Measurements from ENCODE around the gene AGAP1. TPM values are rescaled to one million over a fixed set of nuclear protein-coding genes. Genes with fewer than 3 reads are reported as not detected.

AGAP1 gene
- total RNA-seq, 1 donor from 2014 or later = 43.8 TPM

DNA sequence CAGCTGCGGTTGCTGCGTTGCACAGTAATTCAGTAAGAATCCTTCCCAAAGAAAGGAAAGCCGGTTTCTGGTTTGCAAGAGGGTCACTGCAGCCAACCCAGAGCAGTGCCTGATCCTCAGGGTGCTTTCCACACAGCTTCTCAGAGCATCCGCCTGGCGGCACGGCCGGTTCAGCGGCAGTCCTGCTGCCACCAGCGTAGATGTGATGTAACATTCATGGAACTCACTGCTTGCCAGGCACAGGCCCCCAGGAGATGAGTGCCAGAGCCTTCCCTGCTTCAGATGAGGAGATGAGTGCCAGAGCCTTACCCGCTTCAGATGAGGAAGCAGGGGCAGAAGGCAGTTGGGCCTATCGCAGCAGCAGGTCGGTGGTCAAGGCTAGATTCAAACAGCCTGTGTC, 444.1 kb downstream of the AGAP1 start:
- H3K4me3 Mint-ChIP-seq (ENCODE audit: unreplicated experiment) = no peak overlapping the region
- no peak for DNase-seq (ENCODE audit: extremely low spot score, unreplicated experiment)
- peaks cover 25% of the 10 kb centered on the region for H3K36me3 Mint-ChIP-seq (ENCODE audit: unreplicated experiment)
- peaks cover 57% of the 10 kb centered on the region for H3K4me1 Mint-ChIP-seq (ENCODE audit: unreplicated experiment)
- TF ChIP-seq, protein P1, sequence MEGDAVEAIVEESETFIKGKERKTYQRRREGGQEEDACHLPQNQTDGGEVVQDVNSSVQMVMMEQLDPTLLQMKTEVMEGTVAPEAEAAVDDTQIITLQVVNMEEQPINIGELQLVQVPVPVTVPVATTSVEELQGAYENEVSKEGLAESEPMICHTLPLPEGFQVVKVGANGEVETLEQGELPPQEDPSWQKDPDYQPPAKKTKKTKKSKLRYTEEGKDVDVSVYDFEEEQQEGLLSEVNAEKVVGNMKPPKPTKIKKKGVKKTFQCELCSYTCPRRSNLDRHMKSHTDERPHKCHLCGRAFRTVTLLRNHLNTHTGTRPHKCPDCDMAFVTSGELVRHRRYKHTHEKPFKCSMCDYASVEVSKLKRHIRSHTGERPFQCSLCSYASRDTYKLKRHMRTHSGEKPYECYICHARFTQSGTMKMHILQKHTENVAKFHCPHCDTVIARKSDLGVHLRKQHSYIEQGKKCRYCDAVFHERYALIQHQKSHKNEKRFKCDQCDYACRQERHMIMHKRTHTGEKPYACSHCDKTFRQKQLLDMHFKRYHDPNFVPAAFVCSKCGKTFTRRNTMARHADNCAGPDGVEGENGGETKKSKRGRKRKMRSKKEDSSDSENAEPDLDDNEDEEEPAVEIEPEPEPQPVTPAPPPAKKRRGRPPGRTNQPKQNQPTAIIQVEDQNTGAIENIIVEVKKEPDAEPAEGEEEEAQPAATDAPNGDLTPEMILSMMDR (IDR thresholded peaks at IDR 0.05) = no peak
- no peak overlapping the region for H3K27ac Mint-ChIP-seq (ENCODE audit: unreplicated experiment)
- H3K27me3 Mint-ChIP-seq (ENCODE audit: unreplicated experiment) = no peaks in the 10 kb centered on the region
- peaks cover 8% of the 10 kb centered on the region for H3K9me3 Mint-ChIP-seq (ENCODE audit: unreplicated experiment)

DNA sequence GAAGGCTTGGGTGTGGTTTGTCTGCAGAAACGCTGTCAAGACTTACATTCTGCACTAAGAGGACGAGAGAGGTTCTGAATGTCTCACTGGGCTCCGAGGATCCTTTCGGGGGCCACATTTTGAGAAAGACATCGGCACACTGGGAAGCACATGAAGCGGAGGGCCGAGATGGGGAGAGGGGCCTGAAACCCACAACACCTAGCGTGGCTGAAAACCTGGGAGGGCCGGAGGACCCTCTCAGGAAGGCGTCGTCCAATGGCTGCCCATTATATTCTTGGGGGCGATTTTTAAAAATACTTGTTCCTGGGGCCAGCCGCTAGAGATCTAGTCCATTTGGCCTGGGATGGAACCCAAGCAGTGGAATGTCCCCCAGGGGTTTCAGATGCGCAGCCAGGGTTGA, 444.8 kb downstream of the AGAP1 start:
- TF ChIP-seq, protein P1 (IDR thresholded peaks at IDR 0.05) = no peak
- Mint-ChIP-seq H3K4me3 (ENCODE audit: unreplicated experiment) (no peak overlapping the region), H3K9me3 (ENCODE audit: unreplicated experiment) (peaks cover 8% of the 10 kb centered on the region), H3K27me3 (ENCODE audit: unreplicated experiment) (no peaks in the 10 kb centered on the region), H3K27ac (ENCODE audit: unreplicated experiment) (peak overlapping the region; percentile 17), H3K36me3 (ENCODE audit: unreplicated experiment) (peaks cover 21% of the 10 kb centered on the region), H3K4me1 (ENCODE audit: unreplicated experiment) (peaks cover 64% of the 10 kb centered on the region)
- DNase-seq (ENCODE audit: extremely low spot score, unreplicated experiment) = no peak

DNA sequence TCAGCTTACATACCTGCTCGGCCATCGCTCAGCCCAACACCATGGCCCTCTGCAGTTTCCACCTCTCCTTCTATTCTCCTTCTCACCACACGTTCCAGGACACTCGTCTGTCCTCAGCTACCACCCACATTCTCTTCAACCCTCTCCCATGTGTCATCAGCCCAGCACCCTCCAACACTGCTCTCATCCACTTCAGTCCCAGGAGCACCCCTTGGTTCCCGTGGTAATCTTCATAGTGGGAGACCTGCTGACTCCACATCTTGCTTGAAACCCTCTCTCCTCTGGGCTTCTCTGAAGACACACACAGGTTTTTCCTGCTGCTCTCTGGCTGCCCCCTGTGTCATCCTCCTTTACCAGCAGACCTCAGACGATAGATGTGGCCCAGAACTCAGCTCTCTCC, 445.6 kb downstream of the AGAP1 start:
- peaks cover 8% of the 10 kb centered on the region for H3K9me3 Mint-ChIP-seq (ENCODE audit: unreplicated experiment)
- TF ChIP-seq, protein P1 (IDR thresholded peaks at IDR 0.05) = no peak
- peak overlapping the region; percentile 54 for H3K4me3 Mint-ChIP-seq (ENCODE audit: unreplicated experiment)
- peak overlapping the region; percentile 97 for H3K27ac Mint-ChIP-seq (ENCODE audit: unreplicated experiment)
- peaks cover 21% of the 10 kb centered on the region for H3K36me3 Mint-ChIP-seq (ENCODE audit: unreplicated experiment)
- no peaks in the 10 kb centered on the region for H3K27me3 Mint-ChIP-seq (ENCODE audit: unreplicated experiment)
- no peak for DNase-seq (ENCODE audit: extremely low spot score, unreplicated experiment)
- H3K4me1 Mint-ChIP-seq (ENCODE audit: unreplicated experiment) = peaks cover 67% of the 10 kb centered on the region

DNA sequence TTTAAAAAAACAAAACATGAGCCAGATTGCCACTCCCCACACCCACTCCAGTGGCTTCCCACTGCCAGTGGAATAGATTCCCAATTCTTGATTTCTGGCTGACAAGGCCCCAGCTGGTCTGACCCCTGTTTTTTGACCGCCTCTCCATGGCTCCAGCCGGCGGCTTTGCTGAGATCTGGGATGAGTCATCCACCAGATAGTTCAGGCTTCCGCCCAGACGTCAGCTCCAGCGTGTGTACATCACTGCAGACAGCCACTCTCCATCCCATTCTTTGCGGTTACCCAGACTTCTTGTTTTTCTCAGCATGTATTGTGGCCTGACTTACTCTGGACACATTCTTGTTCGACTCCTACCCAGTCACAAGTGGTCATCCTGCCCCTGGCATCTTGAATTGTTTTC, 446.5 kb downstream of the AGAP1 start:
- Mint-ChIP-seq H3K27ac (ENCODE audit: unreplicated experiment) (peak overlapping the region; percentile 97), H3K9me3 (ENCODE audit: unreplicated experiment) (peaks cover 8% of the 10 kb centered on the region), H3K27me3 (ENCODE audit: unreplicated experiment) (no peaks in the 10 kb centered on the region), H3K36me3 (ENCODE audit: unreplicated experiment) (peaks cover 21% of the 10 kb centered on the region), H3K4me1 (ENCODE audit: unreplicated experiment) (peaks cover 67% of the 10 kb centered on the region), H3K4me3 (ENCODE audit: unreplicated experiment) (peak overlapping the region; percentile 54)
- TF ChIP-seq, protein P1 (IDR thresholded peaks at IDR 0.05) = no peak
- DNase-seq (ENCODE audit: extremely low spot score, unreplicated experiment) = peak; percentile 93

DNA sequence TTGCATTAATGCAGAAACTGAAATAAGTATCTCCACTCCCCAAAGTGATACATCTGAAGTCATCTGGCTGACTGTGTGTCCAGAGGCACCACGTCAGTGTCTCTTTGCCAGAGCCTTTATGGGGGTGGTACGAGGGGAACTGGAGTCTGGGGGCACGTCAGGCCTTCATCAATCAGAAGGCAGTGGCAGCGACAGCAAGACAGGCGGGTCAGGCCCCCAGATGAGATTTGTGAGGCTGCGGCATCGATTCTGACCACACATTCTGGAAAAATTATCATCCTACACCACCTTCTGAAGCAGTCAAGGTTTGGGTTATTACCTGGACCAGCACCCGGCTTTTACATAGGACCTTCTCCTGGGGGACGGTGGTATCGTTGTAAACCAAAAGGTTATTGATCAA, 450.7 kb downstream of the AGAP1 start:
- Mint-ChIP-seq H3K4me1 (ENCODE audit: unreplicated experiment) (peaks cover 59% of the 10 kb centered on the region), H3K4me3 (ENCODE audit: unreplicated experiment) (no peak overlapping the region), H3K9me3 (ENCODE audit: unreplicated experiment) (no peaks in the 10 kb centered on the region), H3K27ac (ENCODE audit: unreplicated experiment) (no peak overlapping the region), H3K36me3 (ENCODE audit: unreplicated experiment) (peaks cover 8% of the 10 kb centered on the region), H3K27me3 (ENCODE audit: unreplicated experiment) (no peaks in the 10 kb centered on the region)
- TF ChIP-seq, protein P1 (IDR thresholded peaks at IDR 0.05) = no peak
- no peak for DNase-seq (ENCODE audit: extremely low spot score, unreplicated experiment)

Data from osteocyte (in vitro differentiated cells).